A549 (cell line): Measurements from ENCODE around the gene IFI27L2. TPM values are rescaled to one million over a fixed set of nuclear protein-coding genes. Genes with fewer than 3 reads are reported as not detected.

Experiments used
- ATAC-seq, 2 experiments: fragments of 200-7000 bp in 1 of 2; fragments of >200 bp in 1 of 2; cut with Nextera tagmentation in 1 of 2; cut with Tn5 transposase in 1 of 2; 3 replicates each; pipeline versions ENCODE4 v1.8.0 to v1.9.1; 2018 to 2020; ENCODE audit warnings: mild to moderate bottlenecking in 1 of 2, moderate library complexity in 1 of 2
- CTCF ChIA-PET: fragments of 300-600 bp; sonication (Branson Sonifier 250); formaldehyde crosslinking; extraction: SDS; loops from one replicate; lab custom pipeline; 2021; ENCODE audit warnings: antibody characterized with exemption, inconsistent platforms; lab: Yijun Ruan, JAX
- POLR2A ChIA-PET: fragments of 350-600 bp; formaldehyde crosslinking; extraction: SDS; loops from one replicate; lab custom pipeline; 2021; ENCODE audit warnings: antibody characterized with exemption, inconsistent platforms; lab: Yijun Ruan, JAX
- DNase-seq, 2 experiments: peaks; one replicate each; pipeline versions ENCODE4 v3.0.0 to v3.0.0-alpha.2; 2011 to 2016; ENCODE audit warnings: low read depth in 1 of 2, low spot score in 1 of 2
- FAIRE-seq: peaks from 2 replicates; lab custom pipeline; 2011; peaks lifted over from hg19 to GRCh38; lab: Jason Lieb, UNC
- H3K27ac ChIP-seq, 2 experiments: fragments of >200 bp; sonication (Bioruptor Twin); formaldehyde crosslinking; 3 replicates each; pipeline ENCODE4 v1.5.1; 2016 to 2017
- H3K4me1 ChIP-seq: fragments of >200 bp; sonication (Bioruptor Twin); formaldehyde crosslinking; 3 replicates; pipeline ENCODE4 v1.6.1; 2016
- H3K4me2 ChIP-seq: fragments of >200 bp; sonication (Bioruptor Twin); formaldehyde crosslinking; 3 replicates; pipeline ENCODE4 v1.6.1; 2016
- H3K4me3 ChIP-seq: fragments of >200 bp; sonication (Bioruptor Twin); formaldehyde crosslinking; 3 replicates; pipeline ENCODE4 v1.5.1; 2016
- H3K9me3 ChIP-seq: fragments of >200 bp; sonication (Bioruptor Twin); formaldehyde crosslinking; 3 replicates; pipeline ENCODE4 v1.6.1; 2016
- BHLHE40 ChIP-seq: IDR thresholded peaks from 2 replicates; pipeline ENCODE4 v1.6.1; 2012; ENCODE audit warnings: low read depth, low read length, inconsistent platforms
- CEBPB ChIP-seq, 2 experiments: fragments of >200 bp in 1 of 2; sonication (Bioruptor Twin) in 1 of 2; formaldehyde crosslinking in 1 of 2; IDR thresholded peaks; 2 replicates each; pipeline ENCODE4 v1.6.1; 2012 to 2016
- CHD4 ChIP-seq: fragments of 200-600 bp; sonication (generic); IDR thresholded peaks from 2 replicates; pipeline ENCODE4 v1.6.1; 2016; ENCODE audit warnings: antibody characterized with exemption, mild to moderate bottlenecking, borderline replicate concordance
- ELK1 ChIP-seq: fragments of 150-350 bp; IDR thresholded peaks from 2 replicates; pipeline ENCODE4 v1.6.1; 2014; ENCODE audit warnings: low read depth, mild to moderate bottlenecking, low read length
- FOSL2 ChIP-seq, 2 experiments: fragments of 450-650 bp in 1 of 2; fragments of >200 bp in 1 of 2; sonication (Bioruptor Twin) in 1 of 2; formaldehyde crosslinking; IDR thresholded peaks; 2 replicates each; pipeline versions ENCODE4 v1.5.0 to v1.6.1; 2016 to 2020; ENCODE audit warnings: mild to moderate bottlenecking in 1 of 2, moderate library complexity in 1 of 2
- FOXS1 ChIP-seq: fragments of 250-450 bp; sonication (Bioruptor Pico); IDR thresholded peaks from 2 replicates; pipeline ENCODE4 v1.5.0; 2020; ENCODE audit warnings: mild to moderate bottlenecking, moderate library complexity
- HEYL ChIP-seq: fragments of 250-450 bp; sonication (Bioruptor Pico); IDR thresholded peaks from 2 replicates; pipeline ENCODE4 v1.8.0; 2021; ENCODE audit warnings: mild to moderate bottlenecking, moderate library complexity
- HOXB13 ChIP-seq: fragments of 250-450 bp; sonication (Bioruptor Pico); IDR thresholded peaks from 2 replicates; pipeline ENCODE4 v1.5.0; 2020; ENCODE audit warnings: low read depth, mild to moderate bottlenecking, moderate library complexity
- KDM1A ChIP-seq: fragments of 200-600 bp; sonication (generic); IDR thresholded peaks from 2 replicates; pipeline ENCODE4 v1.6.1; 2016; ENCODE audit warnings: low read depth, mild to moderate bottlenecking
- NPAS2 ChIP-seq: fragments of 250-450 bp; sonication (Bioruptor Pico); IDR thresholded peaks from 2 replicates; pipeline ENCODE4 v1.8.0; 2022; ENCODE audit warnings: mild to moderate bottlenecking, moderate library complexity, borderline replicate concordance
- RAD21 ChIP-seq, 2 experiments: fragments of >200 bp in 1 of 2; sonication (Bioruptor Twin) in 1 of 2; formaldehyde crosslinking in 1 of 2; IDR thresholded peaks in 1 of 2; conservative IDR thresholded peaks in 1 of 2; 2 replicates in 1 of 2; 3 replicates in 1 of 2; pipeline ENCODE4 v1.6.1; 2012 to 2018; ENCODE audit warnings: inconsistent platforms in 1 of 2
- RCOR1 ChIP-seq: fragments of 150-350 bp; IDR thresholded peaks from 2 replicates; pipeline ENCODE4 v1.6.1; 2014; ENCODE audit warnings: antibody characterized with exemption, low read length, low read depth
- RNF2 ChIP-seq: fragments of 200-600 bp; sonication (generic); IDR thresholded peaks from 2 replicates; pipeline ENCODE4 v1.6.1; 2016; ENCODE audit warnings: low read depth, mild to moderate bottlenecking, antibody characterized with exemption, moderate library complexity, borderline replicate concordance
- SMC3 ChIP-seq: fragments of >200 bp; sonication (Bioruptor Twin); formaldehyde crosslinking; IDR thresholded peaks from 3 replicates; pipeline ENCODE4 v1.6.1; 2018; ENCODE audit warnings: inconsistent platforms
- SREBF2 ChIP-seq: fragments of 450-650 bp; IDR thresholded peaks from 2 replicates; pipeline ENCODE4 v1.6.1; 2014; ENCODE audit warnings: mild to moderate bottlenecking, moderate library complexity
- ZC3H11A ChIP-seq: fragments of 450-650 bp; IDR thresholded peaks from 2 replicates; pipeline ENCODE4 v1.6.1; 2014; ENCODE audit warnings: antibody characterized with exemption, mild to moderate bottlenecking
- ZSCAN20 ChIP-seq: fragments of 250-450 bp; sonication (Bioruptor Pico); IDR thresholded peaks from 2 replicates; pipeline ENCODE4 v1.8.0; 2022; ENCODE audit warnings: mild to moderate bottlenecking, moderate library complexity
- WGBS: methylation state at CpG from one replicate; pipeline ENCODE4 v1.1.6; 2017; ENCODE audit errors: missing lambda C conversion rate; 5-methylcytosine and 5-hydroxymethylcytosine counted together
- polyA plus RNA-seq, 4 experiments: library from polyadenylated mRNA; depleted of rRNA in 3 of 4; stranded (reverse); fragments of >200 nt; fragmentation: RNase III in 1 of 4; extraction: RNeasy Plus Mini Kit Qiagen cat#74134 plus additional on column Dnase treatment in 1 of 4; gene quantifications; 2 replicates in 3 of 4; 3 replicates in 1 of 4; pipeline ENCODE4 v1.2.3, GENCODE V29; 2011 to 2017
- TF ChIP-seq, protein P1 (sequence below): fragments of >200 bp; sonication (Bioruptor Twin); formaldehyde crosslinking; IDR thresholded peaks from 3 replicates; pipeline ENCODE4 v1.5.1; 2016
- TF ChIP-seq, protein P2 (sequence below): IDR thresholded peaks from 2 replicates; pipeline ENCODE4 v1.6.1; 2012

The IFI27L2 gene
- polyA plus RNA-seq, 2 of the 4 experiments (the other 2 are of a cell fraction), result 20.3 to 64.4 TPM

DNA sequence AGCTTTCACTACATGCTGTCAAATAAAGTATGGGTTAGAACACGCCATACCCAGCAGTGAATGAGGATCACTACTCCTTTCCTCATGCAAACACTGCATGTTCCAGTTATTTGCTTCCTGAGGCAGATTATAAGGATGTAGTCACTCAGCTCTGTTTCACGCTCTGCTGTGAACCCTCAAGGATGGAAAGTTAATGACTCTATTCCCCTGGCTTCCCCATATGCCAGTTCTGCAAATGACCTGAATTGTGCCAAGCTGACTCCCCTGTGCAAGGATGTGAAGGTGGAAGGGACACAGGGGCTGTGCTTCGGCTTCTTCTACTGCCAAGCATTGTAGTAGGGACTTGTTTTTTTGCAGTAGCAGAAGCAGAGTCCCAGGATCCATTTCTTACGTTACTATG, 41.5 kb downstream of the IFI27L2 start:
- no peak for FAIRE-seq
- WGBS, result 88% methylated on average over 4 of the region's 4 CpGs
- CTCF ChIA-PET, result interaction anchor here (1.6 kb wide), 1 partner anchor 148 kb away, joined by 3 read pairs; no protein-coding TSS in a partner anchor
- ATAC-seq, result no peak
- H3K4me2 ChIP-seq, result no peak overlapping the region
- no peak for TF ChIP-seq ZSCAN20 (CRISPR knock-in tag)
- no peak for TF ChIP-seq RNF2
- TF ChIP-seq CEBPB (IDR thresholded peaks at IDR 0.05), result no peak
- no peak for TF ChIP-seq HOXB13 (CRISPR knock-in tag)
- TF ChIP-seq SREBF2, result no peak
- TF ChIP-seq, all 56 proteins: peak for 0
- Histone ChIP-seq H3K9me3 (no peaks in the 10 kb centered on the region), H3K4me1 (no peaks in the 10 kb centered on the region), H3K27ac (no peak overlapping the region), H3K4me3 (no peak overlapping the region)
- POLR2A ChIA-PET, result no interaction called here
- DNase-seq, result no peak

- CTCF ChIA-PET, result interaction anchor here (1.1 to 1.3 kb wide), 2 partner anchors 18 to 141 kb away, joined by 3 read pairs; no protein-coding TSS in a partner anchor
- Histone ChIP-seq H3K4me2 (peak overlapping the region; percentile 72), H3K9me3 (peaks cover 9% of the 10 kb centered on the region; the same call in 2 of the 3 replicates), H3K4me3 (peak overlapping the region; percentile 89), H3K27ac (peak overlapping the region; percentile 80 to 91), H3K4me1 (peaks cover 14% of the 10 kb centered on the region)
- ATAC-seq (peak; percentile 13 to 16; a peak in 3 of 6 replicates), FAIRE-seq (no peak), DNase-seq (no peak)
- WGBS, result 11% methylated on average over 19 of the region's 19 CpGs
- POLR2A ChIA-PET, result interaction anchor here (0.8 to 1.4 kb wide), 6 partner anchors 14 to 55 kb away, joined by 3 to 6 read pairs (median 3); partner anchors contain the start of gene IFI27L2
- TF ChIP-seq, protein P1, sequence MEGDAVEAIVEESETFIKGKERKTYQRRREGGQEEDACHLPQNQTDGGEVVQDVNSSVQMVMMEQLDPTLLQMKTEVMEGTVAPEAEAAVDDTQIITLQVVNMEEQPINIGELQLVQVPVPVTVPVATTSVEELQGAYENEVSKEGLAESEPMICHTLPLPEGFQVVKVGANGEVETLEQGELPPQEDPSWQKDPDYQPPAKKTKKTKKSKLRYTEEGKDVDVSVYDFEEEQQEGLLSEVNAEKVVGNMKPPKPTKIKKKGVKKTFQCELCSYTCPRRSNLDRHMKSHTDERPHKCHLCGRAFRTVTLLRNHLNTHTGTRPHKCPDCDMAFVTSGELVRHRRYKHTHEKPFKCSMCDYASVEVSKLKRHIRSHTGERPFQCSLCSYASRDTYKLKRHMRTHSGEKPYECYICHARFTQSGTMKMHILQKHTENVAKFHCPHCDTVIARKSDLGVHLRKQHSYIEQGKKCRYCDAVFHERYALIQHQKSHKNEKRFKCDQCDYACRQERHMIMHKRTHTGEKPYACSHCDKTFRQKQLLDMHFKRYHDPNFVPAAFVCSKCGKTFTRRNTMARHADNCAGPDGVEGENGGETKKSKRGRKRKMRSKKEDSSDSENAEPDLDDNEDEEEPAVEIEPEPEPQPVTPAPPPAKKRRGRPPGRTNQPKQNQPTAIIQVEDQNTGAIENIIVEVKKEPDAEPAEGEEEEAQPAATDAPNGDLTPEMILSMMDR, result no peak
- no peak for TF ChIP-seq NPAS2 (CRISPR knock-in tag)
- TF ChIP-seq CEBPB (IDR thresholded peaks at IDR 0.05), result no peak
- TF ChIP-seq HOXB13 (CRISPR knock-in tag), result no peak
- TF ChIP-seq RCOR1, result no peak
- no peak for TF ChIP-seq SMC3
- TF ChIP-seq ELK1, result no peak
- TF ChIP-seq, protein P2, sequence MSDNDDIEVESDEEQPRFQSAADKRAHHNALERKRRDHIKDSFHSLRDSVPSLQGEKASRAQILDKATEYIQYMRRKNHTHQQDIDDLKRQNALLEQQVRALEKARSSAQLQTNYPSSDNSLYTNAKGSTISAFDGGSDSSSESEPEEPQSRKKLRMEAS, result no peak
- no peak for TF ChIP-seq HEYL (CRISPR knock-in tag)
- TF ChIP-seq CHD4, result no peak
- TF ChIP-seq RAD21 (conservative IDR thresholded peaks at IDR 0.05 in 1 of 2, IDR thresholded peaks at IDR 0.05 in 1 of 2), result no peak
- TF ChIP-seq ZC3H11A, result no peak
- no peak for TF ChIP-seq KDM1A
- no peak for TF ChIP-seq BHLHE40
- no peak for TF ChIP-seq FOXS1
- TF ChIP-seq FOSL2 (IDR thresholded peaks at IDR 0.05), result no peak
- TF ChIP-seq FOSL2 (CRISPR knock-in tag; IDR thresholded peaks at IDR 0.05), result no peak
These were observed 48.0 kb downstream of the IFI27L2 start for GRCh38 chr14:94081386-94081820.
